GM21825 (cell line): ENCODE measurements around the gene CBLN4.

Experiments used
- ATAC-seq: cut with Tn5 transposase; IDR thresholded peaks from one replicate; pipeline ENCODE4 v1.9.1; 2021; ENCODE audit warnings: mild to moderate bottlenecking, moderate library complexity; ENCODE audit not compliant: unreplicated experiment

Gene CBLN4

GRCh38 chr20:56005389-56005715, at the start of gene CBLN4:
TSS of gene CBLN4 (minus strand) at chr20:56005519. CDS start at chr20:56004171, 1,348 bp downstream.
- no peak for ATAC-seq

- no peak for ATAC-seq
These were observed 37.9 kb upstream of the CBLN4 start for GRCh38 chr20:56043227-56043626.

- no peak for ATAC-seq
These were observed 26.9 kb upstream of the CBLN4 start for GRCh38 chr20:56032251-56032650.

GRCh38 chr20:56018716-56019115, 13.4 kb upstream of the CBLN4 start:
- ATAC-seq, result no peak

GRCh38 chr20:56018194-56018593, 12.9 kb upstream of the CBLN4 start:
- ATAC-seq, result no peak

GRCh38 chr20:56017560-56017959, 12.2 kb upstream of the CBLN4 start:
- no peak for ATAC-seq

GRCh38 chr20:56014998-56015397, 9.7 kb upstream of the CBLN4 start:
- ATAC-seq, result no peak

- no peak for ATAC-seq
These were observed 8.8 kb upstream of the CBLN4 start for GRCh38 chr20:56014151-56014550.

- ATAC-seq, result no peak
These were observed 519 bp downstream of the CBLN4 start for GRCh38 chr20:56004611-56005388.

- ATAC-seq, result no peak
These were observed 1.3 kb downstream of the CBLN4 start for GRCh38 chr20:56004007-56004406.

GRCh38 chr20:56002908-56003800, 2.2 kb downstream of the CBLN4 start:
- no peak for ATAC-seq

GRCh38 chr20:56001890-56002289, 3.4 kb downstream of the CBLN4 start:
- ATAC-seq, result no peak

GRCh38 chr20:56001106-56001785, 4.1 kb downstream of the CBLN4 start:
- ATAC-seq, result no peak

- no peak for ATAC-seq
These were observed 26.8 kb downstream of the CBLN4 start for GRCh38 chr20:55978550-55978949.

- ATAC-seq, result no peak
These were observed 27.4 kb downstream of the CBLN4 start for GRCh38 chr20:55977690-55978459.

- no peak for ATAC-seq
These were observed 30.7 kb downstream of the CBLN4 start for GRCh38 chr20:55974491-55975202.

GRCh38 chr20:55964790-55965189, 40.5 kb downstream of the CBLN4 start:
- ATAC-seq, result no peak

GRCh38 chr20:55961376-55962330, 43.7 kb downstream of the CBLN4 start:
- no peak for ATAC-seq

GRCh38 chr20:55953201-55953600, 52.1 kb downstream of the CBLN4 start:
- no peak for ATAC-seq
